VCaP (cell line): Measurements from ENCODE around the gene NTHL1.

Experiments used
- H3K27ac ChIP-seq: fragments of 450-650 bp; 2 replicates; pipeline ENCODE4 v1.5.1; 2017
- CTCF ChIP-seq: fragments of 450-650 bp; conservative IDR thresholded peaks from 2 replicates; pipeline ENCODE4 v1.5.1; 2017; ENCODE audit warnings: mild to moderate bottlenecking, moderate library complexity

The NTHL1 gene

GRCh38 chr16:2006317-2006716 lies 41.3 kb downstream of the NTHL1 start:
- TF ChIP-seq CTCF: no peak
- H3K27ac ChIP-seq: peak overlapping the region; percentile 67; the same call in 1 of the 2 replicates

GRCh38 chr16:2005646-2006045 lies 42.0 kb downstream of the NTHL1 start:
- no peak for TF ChIP-seq CTCF
- H3K27ac ChIP-seq: peak overlapping the region; percentile 67

- TF ChIP-seq CTCF: no peak
- H3K27ac ChIP-seq: peak overlapping the region; percentile 67
Observed at GRCh38 chr16:2004795-2005517, 42.7 kb downstream of the NTHL1 start.

GRCh38 chr16:2003827-2004641 lies 43.6 kb downstream of the NTHL1 start:
- peak overlapping the region; percentile 67 for H3K27ac ChIP-seq
- peak; percentile 91 for TF ChIP-seq CTCF

GRCh38 chr16:2003231-2003826 lies 44.3 kb downstream of the NTHL1 start:
- H3K27ac ChIP-seq: peak overlapping the region; percentile 67; the same call in 1 of the 2 replicates
- no peak for TF ChIP-seq CTCF

GRCh38 chr16:2002406-2003230 lies 45.0 kb downstream of the NTHL1 start:
- H3K27ac ChIP-seq: no peak overlapping the region
- no peak for TF ChIP-seq CTCF
